Frontal cortex (tissue), 4 donors: Measurements from ENCODE around the gene PLCH2. TPM values are rescaled to one million over a fixed set of nuclear protein-coding genes. Genes with fewer than 3 reads are reported as not detected.
A peak's percentile ranks its signal among the peaks of the same experiment; 100 is the strongest.

Experiments
- DNase-seq, 2 donors: peaks; one replicate each; pipeline ENCODE4 v3.0.0; 2012; ENCODE audit warnings: low spot score in 2 of 2
- FAIRE-seq: peaks from 2 replicates; lab custom pipeline; 2012; peaks lifted over from hg19 to GRCh38; lab: Jason Lieb, UNC
- total RNA-seq: library from RNA; depleted of rRNA; stranded (reverse); fragments of >200 nt; gene quantifications from one replicate; pipeline ENCODE4 v1.2.3, GENCODE V29; 2014
- donor health status: control.
- donor health status: control.
- donor health status: control.

Gene PLCH2
- total RNA-seq, 1 donor from 2014 or later = 9.0 TPM

GRCh38 chr1:2495026-2495425, 18.9 kb downstream of the PLCH2 start:
- FAIRE-seq (no peak), DNase-seq (no peak)

GRCh38 chr1:2495546-2495945, 19.5 kb downstream of the PLCH2 start:
- DNase-seq (no peak), FAIRE-seq (no peak)

- FAIRE-seq (no peak), DNase-seq (no peak)
Measured at GRCh38 chr1:2496087-2496622, 20.1 kb downstream of the PLCH2 start.

GRCh38 chr1:2496746-2497145, 20.7 kb downstream of the PLCH2 start:
- no peak for FAIRE-seq

GRCh38 chr1:2497891-2498290, 21.8 kb downstream of the PLCH2 start:
- no peak for DNase-seq
- FAIRE-seq = no peak

More at GRCh38 chr1:2496746-2497145, 20.7 kb downstream of the PLCH2 start:
- DNase-seq = no peak

- DNase-seq (no peak), FAIRE-seq (no peak)
Measured at GRCh38 chr1:2498648-2499047, 22.6 kb downstream of the PLCH2 start.

DNA sequence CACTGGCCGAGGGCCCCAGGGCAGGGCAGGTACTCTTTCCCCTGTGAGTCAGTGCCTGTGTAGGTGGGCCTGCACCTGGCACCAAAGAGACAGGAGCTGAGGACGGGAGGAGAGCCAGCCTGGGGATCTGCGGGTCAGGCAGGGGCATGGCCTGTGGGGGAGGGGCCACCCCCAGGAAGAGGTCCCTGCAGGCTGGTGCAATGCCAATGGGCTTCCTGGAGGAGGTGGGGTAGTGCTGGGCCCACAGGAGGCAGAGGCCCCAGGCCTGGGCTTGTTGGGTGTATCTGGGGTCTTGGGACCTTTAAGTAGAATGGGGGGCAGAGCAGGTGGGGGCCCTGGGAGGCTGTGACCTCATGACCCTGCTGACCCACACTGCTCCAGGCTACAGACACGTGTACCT, 23.2 kb downstream of the PLCH2 start:
- DNase-seq (no peak), FAIRE-seq (no peak)

DNA sequence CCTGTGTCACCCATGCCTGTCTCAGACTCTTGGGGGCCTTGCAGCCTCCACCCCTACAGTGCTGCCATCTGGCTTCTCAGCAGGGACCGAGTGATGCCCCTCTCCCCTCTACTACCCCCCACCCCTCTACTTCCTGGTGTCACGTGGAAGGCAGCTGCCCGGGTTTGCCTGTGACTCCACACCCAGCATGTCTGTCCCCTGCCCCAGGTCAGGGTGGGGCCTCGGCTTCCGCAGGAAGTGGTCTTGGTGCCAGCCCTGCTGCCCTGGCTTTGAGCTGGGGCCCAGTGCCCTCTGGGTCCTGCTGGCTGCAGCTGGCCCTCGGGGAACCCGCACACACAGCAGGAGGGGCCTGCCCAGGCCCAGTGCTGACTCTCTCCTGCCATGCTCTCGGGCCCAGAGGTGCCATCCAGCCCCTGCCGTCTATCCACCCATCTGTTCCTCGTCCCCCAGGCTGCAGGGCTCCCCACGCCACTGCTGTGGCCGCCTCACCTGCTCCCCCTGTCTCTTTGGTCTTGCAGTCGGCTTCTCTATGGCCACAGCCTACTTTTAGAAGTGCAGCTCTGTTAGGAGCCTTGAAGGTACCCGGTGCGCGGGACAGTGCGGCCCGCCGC, 24.0 kb downstream of the PLCH2 start:
- FAIRE-seq (no peak), DNase-seq (no peak)

- DNase-seq (no peak), FAIRE-seq (no peak)
Measured at GRCh38 chr1:2501041-2501819, 25.1 kb downstream of the PLCH2 start.

DNA sequence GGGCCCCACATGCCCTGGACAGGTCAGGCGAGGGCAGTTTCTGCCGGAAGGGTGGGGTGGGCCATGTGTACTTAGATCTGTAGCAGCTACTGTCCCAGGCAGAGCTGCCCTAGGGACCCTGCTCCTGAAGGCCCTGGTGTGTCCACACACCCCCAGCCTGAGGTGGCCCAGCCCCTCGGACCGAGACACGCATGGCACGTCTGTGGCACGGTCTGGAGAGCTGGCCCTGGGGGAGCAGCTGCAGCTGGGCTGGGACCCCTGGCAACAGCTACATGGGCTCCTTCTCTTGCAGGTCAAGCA, 25.7 kb downstream of the PLCH2 start:
- DNase-seq (no peak), FAIRE-seq (no peak)

DNA sequence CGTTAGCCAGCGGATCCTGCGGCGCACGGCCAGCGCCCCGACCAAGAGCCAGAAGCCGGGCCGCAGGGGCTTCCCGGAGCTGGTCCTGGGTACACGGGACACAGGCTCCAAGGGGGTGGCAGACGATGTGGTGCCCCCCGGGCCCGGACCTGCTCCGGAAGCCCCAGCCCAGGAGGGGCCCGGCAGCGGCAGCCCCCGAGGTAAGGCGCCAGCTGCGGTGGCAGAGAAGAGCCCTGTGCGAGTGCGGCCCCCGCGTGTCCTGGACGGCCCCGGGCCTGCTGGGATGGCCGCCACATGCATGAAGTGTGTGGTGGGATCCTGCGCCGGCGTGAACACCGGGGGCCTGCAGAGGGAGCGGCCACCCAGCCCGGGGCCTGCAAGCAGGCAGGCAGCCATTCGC, 26.1 kb downstream of the PLCH2 start:
- FAIRE-seq = no peak

DNA sequence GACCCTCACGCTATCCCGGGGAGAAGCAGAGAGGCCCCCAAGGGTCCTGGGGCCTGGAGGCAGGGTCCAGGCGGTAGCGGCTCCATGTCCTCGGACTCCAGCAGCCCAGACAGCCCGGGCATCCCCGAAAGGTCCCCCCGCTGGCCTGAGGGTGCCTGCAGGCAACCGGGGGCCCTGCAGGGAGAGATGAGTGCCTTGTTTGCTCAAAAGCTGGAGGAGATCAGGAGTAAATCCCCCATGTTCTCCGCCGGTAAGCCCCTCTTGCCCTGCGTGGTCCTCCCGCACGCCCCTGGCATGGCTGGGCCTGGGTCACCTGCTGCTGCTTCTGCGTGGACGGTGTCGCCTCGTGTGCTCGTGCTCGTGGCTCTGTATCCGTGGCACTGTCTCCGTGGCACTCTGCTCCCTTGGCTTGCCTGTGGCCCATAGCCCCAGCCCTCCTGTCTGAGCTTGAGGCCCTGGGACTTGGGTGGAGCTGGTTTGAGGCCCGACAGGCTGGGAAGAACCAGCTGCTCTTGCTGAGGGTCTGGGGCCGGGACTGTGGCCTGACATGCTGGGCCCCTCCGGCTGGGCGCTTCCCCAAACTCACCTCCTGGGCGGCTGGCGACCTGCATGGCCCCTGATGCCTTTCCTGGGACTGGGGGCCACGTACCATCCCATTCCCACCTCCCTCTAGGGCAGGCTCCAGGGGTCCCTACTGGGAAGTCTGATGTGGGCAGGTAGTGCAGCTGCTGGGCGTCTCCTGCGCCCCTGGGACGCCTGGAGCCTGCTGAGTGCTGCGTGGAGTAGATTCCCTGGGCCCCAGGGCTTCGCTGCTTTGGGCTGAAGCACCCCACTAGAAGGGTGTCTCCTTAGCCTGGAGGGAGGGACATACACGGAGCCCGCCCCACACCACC, 26.8 kb downstream of the PLCH2 start:
- FAIRE-seq = no peak
- no peak for DNase-seq

More for the DNA sequence above, 26.1 kb downstream of the PLCH2 start:
- DNase-seq = no peak

DNA sequence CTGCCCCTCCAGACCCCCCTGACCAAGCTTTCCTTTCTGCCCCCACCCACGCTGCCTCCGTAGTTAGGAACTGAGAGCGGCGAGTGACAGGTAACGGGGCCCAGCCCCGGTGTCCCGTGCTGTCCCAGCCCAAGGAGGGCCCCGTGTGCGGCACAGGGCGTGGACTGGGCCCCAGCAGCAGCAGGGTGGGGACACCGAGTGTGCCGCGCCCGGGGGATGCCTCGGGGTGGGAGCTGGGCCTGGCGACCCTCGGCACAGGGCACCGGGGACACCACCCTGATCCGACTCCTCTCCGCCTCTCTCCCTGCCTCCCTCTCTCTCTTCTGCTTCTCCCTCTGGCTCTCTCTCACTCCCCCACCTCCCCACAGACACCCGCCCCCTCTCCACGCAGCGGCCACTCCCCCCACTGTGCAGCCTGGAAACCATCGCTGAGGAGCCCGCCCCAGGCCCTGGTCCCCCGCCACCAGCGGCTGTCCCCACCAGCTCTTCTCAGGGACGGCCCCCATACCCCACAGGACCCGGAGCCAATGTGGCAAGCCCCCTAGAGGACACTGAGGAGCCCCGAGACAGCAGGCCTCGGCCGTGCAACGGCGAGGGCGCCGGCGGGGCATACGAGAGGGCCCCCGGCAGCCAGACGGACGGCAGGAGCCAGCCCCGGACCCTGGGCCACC, 27.6 kb downstream of the PLCH2 start:
- FAIRE-seq (no peak), DNase-seq (peak in 1 of 2 donors; percentile 65)

DNA sequence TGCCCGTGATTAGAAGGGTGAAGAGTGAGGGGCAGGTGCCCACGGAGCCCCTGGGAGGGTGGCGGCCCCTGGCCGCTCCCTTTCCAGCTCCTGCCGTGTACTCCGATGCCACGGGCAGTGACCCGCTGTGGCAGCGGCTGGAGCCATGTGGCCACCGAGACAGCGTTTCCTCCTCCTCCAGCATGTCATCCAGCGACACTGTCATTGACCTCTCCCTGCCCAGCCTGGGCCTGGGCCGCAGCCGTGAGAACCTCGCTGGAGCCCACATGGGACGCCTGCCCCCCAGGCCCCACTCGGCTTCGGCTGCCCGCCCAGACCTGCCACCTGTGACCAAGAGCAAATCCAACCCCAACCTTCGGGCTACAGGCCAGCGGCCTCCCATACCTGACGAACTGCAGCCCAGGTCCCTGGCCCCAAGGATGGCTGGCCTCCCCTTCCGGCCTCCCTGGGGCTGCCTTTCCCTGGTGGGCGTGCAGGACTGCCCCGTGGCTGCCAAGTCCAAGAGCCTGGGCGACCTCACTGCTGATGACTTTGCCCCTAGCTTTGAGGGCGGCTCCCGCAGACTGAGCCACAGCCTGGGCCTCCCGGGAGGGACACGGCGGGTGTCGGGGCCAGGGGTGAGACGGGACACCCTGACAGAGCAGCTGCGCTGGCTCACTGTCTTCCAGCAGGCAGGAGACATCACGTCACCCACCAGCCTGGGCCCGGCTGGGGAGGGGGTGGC, 28.3 kb downstream of the PLCH2 start:
- DNase-seq = no peak
- FAIRE-seq = no peak

DNA sequence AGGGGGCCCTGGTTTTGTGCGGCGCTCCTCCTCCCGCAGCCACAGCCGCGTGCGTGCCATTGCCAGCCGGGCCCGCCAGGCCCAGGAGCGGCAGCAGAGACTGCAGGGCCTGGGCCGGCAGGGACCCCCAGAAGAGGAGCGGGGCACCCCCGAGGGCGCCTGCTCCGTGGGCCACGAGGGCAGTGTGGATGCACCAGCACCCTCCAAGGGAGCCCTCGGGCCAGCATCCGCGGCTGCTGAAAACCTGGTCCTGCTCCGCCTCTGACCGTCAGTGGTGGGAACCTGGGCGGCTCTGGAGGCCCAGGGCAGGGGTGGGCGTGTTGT, 28.8 kb downstream of the PLCH2 start:
- no peak for FAIRE-seq
- no peak for DNase-seq

GRCh38 chr1:2505461-2505994, 29.4 kb downstream of the PLCH2 start:
- FAIRE-seq (no peak), DNase-seq (no peak)

- FAIRE-seq = no peak
- DNase-seq = no peak
Measured at GRCh38 chr1:2506007-2506860, 30.1 kb downstream of the PLCH2 start.

DNA sequence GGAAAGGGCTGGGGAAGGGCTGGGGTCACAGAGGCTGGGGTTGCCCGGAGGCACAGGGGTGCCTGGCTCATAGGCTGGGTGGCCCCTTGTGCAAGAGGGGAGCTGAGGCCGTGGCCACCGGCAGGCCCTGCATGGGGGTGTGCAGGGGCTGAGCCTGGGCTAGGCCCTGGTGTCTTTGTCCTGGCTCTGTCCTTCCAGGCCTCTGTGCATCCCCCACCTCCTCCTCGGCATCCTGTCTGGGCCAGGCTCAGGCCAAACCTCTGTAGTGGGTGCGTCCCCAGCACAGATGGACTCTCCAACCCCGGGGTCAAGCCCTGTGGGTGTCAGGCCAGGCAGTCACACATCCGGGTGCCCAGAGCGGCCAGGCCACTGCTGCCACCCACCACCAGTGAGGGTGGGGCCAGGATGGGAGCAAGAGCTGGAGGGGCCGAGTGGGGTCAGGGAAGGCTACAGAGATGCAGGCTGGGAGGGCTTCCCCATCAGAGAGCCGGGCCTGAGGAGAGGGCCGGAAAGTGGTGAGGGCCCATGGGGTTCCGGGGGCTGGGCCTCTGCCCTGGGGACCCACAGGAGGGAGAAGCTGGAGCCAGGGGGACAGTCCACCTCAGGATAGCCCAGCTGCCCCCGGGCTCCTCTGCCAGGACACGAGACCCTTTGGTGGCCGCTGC, 30.9 kb downstream of the PLCH2 start:
- FAIRE-seq (no peak), DNase-seq (no peak)
